GM23248 (cell line): ENCODE measurements around the gene GCC2.

Source experiments
- EZH2 ChIP-seq: fragments of 200-600 bp; sonication (generic); IDR thresholded peaks from 2 replicates; pipeline ENCODE4 v1.6.1; 2018; ENCODE audit warnings: antibody characterized with exemption, mild to moderate bottlenecking; ENCODE audit not compliant: insufficient read depth, poor library complexity, severe bottlenecking
- EZH2phosphoT487 ChIP-seq: fragments of 200-600 bp; sonication (generic); IDR thresholded peaks from 2 replicates; pipeline ENCODE4 v1.6.1; 2018; ENCODE audit warnings: antibody characterized with exemption, moderate library complexity, mild to moderate bottlenecking, low read depth; ENCODE audit not compliant: insufficient read depth

DNA sequence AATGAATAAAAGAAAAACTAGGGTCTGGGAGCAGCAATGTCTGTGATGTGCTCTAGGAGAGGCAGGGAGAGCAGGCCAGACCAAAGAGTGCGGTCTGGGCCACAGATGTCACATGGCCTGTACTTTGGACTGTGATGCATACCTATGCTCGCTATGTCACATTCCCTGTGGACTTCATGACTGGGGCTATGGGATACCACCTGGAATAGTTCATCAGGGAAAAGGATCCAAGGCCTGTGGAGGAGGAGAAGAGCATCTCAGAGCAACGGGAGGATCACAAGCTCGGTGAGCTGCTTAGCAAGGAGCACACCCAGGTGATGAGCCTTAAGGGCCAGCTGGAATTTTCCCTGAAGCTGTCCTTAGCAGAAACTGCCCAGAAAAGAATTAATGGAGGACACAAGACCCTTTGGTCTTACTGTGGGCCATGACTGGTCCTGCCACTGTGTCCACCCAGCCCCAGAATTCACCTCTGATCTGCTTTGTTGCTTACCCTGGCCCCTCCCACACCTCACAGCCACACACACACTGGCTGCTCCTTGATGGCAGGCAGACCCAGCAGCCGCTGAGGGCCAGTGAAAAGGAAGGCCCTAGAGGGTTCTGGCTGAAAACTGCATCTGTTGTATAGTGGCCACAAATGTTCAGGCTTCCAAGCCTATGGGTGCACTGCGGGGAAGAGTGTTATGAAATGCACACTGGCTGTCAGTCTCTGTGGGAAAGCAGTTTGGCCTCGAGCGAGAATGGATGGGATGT is 25.3 kb upstream of the GCC2 start:
- TF ChIP-seq EZH2 (no peak), EZH2phosphoT487 (no peak)
